Keratinocyte (primary cell): ENCODE data around the gene ZNF593OS.

Experiments used
- EZH2 ChIP-seq: IDR thresholded peaks from one replicate; pipeline ENCODE4 v1.6.1; 2012; ENCODE audit warnings: inconsistent platforms, mild to moderate bottlenecking, low read length, moderate library complexity
- TF ChIP-seq, protein P1 (sequence below), 3 experiments: IDR thresholded peaks in 1 of 3; conservative IDR thresholded peaks in 1 of 3; optimal IDR thresholded peaks in 1 of 3; 2 replicates in 2 of 3; 3 replicates in 1 of 3; pipeline versions ENCODE3 to v1.5.1; 2011; ENCODE audit warnings: low read length in 3 of 3, mild to moderate bottlenecking in 3 of 3, moderate library complexity in 2 of 3, control low read depth in 1 of 3, inconsistent platforms in 1 of 3; ENCODE audit not compliant: insufficient read depth in 2 of 3; ENCODE audit errors: extremely low read depth in 1 of 3

DNA sequence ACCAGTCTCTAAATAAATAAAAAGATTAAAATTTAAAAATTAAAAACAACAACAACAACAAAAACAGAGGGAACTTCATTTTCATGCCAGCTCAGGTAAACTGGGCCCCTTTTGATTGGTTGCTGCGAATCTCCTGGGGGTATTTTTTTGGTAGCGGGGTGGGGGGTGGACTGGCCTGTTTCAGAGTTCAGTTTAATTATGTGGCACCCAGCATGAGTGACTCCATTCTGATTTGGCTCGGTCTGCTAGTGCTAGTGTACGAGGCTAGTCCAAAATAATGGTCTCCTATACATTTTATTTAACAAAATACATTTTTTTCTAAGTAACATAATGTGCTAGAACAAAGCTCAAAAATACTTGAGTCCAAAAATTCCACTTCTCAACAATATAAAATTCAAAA, 41.9 kb downstream of the ZNF593OS start:
- TF ChIP-seq, protein P1, sequence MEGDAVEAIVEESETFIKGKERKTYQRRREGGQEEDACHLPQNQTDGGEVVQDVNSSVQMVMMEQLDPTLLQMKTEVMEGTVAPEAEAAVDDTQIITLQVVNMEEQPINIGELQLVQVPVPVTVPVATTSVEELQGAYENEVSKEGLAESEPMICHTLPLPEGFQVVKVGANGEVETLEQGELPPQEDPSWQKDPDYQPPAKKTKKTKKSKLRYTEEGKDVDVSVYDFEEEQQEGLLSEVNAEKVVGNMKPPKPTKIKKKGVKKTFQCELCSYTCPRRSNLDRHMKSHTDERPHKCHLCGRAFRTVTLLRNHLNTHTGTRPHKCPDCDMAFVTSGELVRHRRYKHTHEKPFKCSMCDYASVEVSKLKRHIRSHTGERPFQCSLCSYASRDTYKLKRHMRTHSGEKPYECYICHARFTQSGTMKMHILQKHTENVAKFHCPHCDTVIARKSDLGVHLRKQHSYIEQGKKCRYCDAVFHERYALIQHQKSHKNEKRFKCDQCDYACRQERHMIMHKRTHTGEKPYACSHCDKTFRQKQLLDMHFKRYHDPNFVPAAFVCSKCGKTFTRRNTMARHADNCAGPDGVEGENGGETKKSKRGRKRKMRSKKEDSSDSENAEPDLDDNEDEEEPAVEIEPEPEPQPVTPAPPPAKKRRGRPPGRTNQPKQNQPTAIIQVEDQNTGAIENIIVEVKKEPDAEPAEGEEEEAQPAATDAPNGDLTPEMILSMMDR (optimal IDR thresholded peaks at IDR 0.05 in 1 of 3, IDR thresholded peaks at IDR 0.05 in 1 of 3, conservative IDR thresholded peaks at IDR 0.05 in 1 of 3; ENCODE audit: extremely low read depth in 1 of 3, insufficient read depth in 2 of 3, low read length in 3 of 3), result no peak
- no peak for TF ChIP-seq EZH2
